Measurements from ENCODE around the gene ZSCAN5A.
"Not testable (repeated sequence)": the region's sequence is repeated elsewhere in the genome, so short reads cannot be mapped to it uniquely, and the experiment has no call there.

Gene ZSCAN5A

DNA sequence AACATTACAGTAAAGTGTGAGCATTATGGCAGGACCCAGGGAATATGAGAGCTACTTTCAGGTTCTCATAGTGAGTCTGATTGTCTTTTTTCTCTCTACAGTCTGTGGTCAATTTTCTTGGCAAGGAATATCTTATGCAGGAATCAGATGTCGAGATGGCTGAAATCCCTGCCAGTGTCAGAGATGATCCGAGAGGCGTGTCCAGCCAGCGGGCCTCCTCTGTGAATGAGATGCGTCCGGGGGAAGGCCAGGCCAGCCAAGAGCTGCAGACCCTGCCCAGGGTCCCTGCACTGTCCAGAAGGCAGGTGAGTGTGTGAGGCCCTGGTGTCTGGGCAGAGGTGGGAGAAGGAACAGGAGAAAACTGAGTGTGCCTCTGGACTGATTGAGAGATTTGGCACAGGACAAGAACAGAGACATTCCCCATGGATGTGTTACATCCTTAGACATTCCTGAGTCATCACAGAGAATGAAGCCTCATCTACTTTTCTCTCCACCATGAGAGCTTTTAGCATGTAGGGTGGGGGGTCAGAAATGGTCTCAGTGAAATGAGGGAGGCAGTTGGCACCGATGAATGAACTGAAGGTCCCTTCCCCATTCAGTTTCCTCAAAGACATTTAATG, 69.4 kb downstream of the ZSCAN5A start:
- H3K4me3 ChIP-seq (ENCODE audit: low read depth, low read length) = no peak overlapping the region
- in situ Hi-C loops (cut with HindIII; ENCODE audit: low sequenced_read_pairs) = no loop called here
- DNase-seq (ENCODE audit: low read depth, low spot score) = no peak
- TF ChIP-seq, protein P1, sequence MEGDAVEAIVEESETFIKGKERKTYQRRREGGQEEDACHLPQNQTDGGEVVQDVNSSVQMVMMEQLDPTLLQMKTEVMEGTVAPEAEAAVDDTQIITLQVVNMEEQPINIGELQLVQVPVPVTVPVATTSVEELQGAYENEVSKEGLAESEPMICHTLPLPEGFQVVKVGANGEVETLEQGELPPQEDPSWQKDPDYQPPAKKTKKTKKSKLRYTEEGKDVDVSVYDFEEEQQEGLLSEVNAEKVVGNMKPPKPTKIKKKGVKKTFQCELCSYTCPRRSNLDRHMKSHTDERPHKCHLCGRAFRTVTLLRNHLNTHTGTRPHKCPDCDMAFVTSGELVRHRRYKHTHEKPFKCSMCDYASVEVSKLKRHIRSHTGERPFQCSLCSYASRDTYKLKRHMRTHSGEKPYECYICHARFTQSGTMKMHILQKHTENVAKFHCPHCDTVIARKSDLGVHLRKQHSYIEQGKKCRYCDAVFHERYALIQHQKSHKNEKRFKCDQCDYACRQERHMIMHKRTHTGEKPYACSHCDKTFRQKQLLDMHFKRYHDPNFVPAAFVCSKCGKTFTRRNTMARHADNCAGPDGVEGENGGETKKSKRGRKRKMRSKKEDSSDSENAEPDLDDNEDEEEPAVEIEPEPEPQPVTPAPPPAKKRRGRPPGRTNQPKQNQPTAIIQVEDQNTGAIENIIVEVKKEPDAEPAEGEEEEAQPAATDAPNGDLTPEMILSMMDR (IDR thresholded peaks at IDR 0.05; ENCODE audit: low read depth, low read length) = no peak

DNA sequence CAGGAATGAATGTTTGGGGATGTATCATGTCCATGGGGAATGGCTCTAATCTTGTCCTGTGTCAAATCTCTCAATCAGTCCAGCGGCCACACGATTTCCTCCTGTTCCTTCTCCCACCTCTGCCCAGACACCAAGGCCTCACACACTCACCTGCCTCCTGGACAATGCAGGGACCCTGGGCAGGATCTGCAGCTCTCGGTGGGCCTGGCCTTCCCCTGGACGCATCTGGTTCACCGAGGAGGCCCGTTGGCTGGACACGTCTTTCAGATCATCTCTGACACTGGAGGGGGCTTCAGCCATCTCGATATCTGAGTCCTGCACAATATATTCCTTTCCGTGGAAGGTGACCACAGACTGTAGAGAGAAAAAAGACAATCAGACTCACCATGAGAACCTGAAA, 91.2 kb downstream of the ZSCAN5A start:
- in situ Hi-C loops (cut with HindIII; ENCODE audit: low sequenced_read_pairs) = no loop called here
- no peak overlapping the region for H3K4me3 ChIP-seq (ENCODE audit: low read depth, low read length)
- TF ChIP-seq, protein P1 (IDR thresholded peaks at IDR 0.05; ENCODE audit: low read depth, low read length) = no peak
- no peak for DNase-seq (ENCODE audit: low read depth, low spot score)

DNA sequence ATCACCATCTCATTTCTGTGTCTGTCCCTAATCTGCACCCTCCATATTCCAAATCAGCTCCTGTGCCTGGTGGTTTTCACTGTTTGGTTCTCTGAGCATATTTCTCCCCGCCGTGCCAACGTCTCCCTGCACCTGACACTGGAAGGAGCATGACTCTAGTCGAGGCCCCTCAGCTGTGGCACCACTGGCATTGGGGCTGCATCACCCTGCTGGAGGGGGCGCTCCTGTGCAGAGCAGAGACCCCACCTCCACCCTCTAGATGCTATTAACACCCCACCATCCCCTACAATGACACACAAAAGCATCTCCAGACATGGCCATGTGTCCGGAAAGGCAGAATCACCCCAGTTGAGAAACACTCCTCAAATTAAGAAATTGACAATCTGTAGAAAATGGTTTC, 91.7 kb downstream of the ZSCAN5A start:
- TF ChIP-seq, protein P1 (IDR thresholded peaks at IDR 0.05; ENCODE audit: low read depth, low read length) = no peak
- in situ Hi-C loops (cut with HindIII; ENCODE audit: low sequenced_read_pairs) = no loop called here
- no peak for DNase-seq (ENCODE audit: low read depth, low spot score)
- no peak overlapping the region for H3K4me3 ChIP-seq (ENCODE audit: low read depth, low read length)

- no peak overlapping the region for H3K4me3 ChIP-seq (ENCODE audit: low read depth, low read length)
- no peak for DNase-seq (ENCODE audit: low read depth, low spot score)
- TF ChIP-seq, protein P1 (IDR thresholded peaks at IDR 0.05; ENCODE audit: low read depth, low read length) = no peak
- in situ Hi-C loops (cut with HindIII; ENCODE audit: low sequenced_read_pairs) = no loop called here
Observed at GRCh38 chr19:56221851-56222250, 92.8 kb downstream of the ZSCAN5A start.

- H3K4me3 ChIP-seq (ENCODE audit: low read depth, low read length); DNase-seq (ENCODE audit: low read depth, low spot score); in situ Hi-C loops (cut with HindIII; ENCODE audit: low sequenced_read_pairs): not testable (repeated sequence)
Observed at GRCh38 chr19:56221442-56221841, 93.2 kb downstream of the ZSCAN5A start.

DNA sequence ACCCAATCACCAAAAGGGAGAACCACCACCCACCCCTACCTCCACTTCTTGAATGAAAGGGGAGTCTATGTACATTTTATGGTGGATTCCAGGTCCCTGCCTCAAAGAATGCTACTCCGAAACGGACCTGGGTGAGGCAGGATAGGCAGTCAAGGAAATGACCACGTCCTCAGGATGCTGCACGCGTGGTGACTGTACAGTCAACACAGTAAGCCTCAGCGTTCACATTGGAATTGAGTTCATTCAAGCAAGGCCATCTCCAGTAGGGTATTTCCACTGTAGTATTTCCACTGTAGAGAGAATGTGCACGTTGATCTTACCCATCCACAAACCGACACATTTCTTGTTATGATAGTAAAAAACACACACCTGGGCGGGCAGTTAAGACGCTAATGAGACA, 95.7 kb downstream of the ZSCAN5A start:
- TF ChIP-seq, protein P1 (IDR thresholded peaks at IDR 0.05; ENCODE audit: low read depth, low read length) = no peak
- DNase-seq (ENCODE audit: low read depth, low spot score) = no peak
- no peak overlapping the region for H3K4me3 ChIP-seq (ENCODE audit: low read depth, low read length)
- in situ Hi-C loops (cut with HindIII; ENCODE audit: low sequenced_read_pairs) = no loop called here

GRCh38 chr19:56217039-56217949, 97.3 kb downstream of the ZSCAN5A start:
- peak; percentile 30 for DNase-seq (ENCODE audit: low read depth, low spot score)
- peak overlapping the region; percentile 21 for H3K4me3 ChIP-seq (ENCODE audit: low read depth, low read length)
- TF ChIP-seq, protein P1 (IDR thresholded peaks at IDR 0.05; ENCODE audit: low read depth, low read length) = no peak
- in situ Hi-C loops (cut with HindIII; ENCODE audit: low sequenced_read_pairs) = no loop called here

Measured in astrocyte of the spinal cord (primary cell).